GM10266 (cell line): ENCODE results near the gene LY6G6C.

ENCODE experiments used
- DNase-seq: peaks from one replicate; pipeline ENCODE4 v3.0.0; 2012; ENCODE audit errors: extremely low spot score
- TF ChIP-seq, protein P1 (sequence below): IDR thresholded peaks from 2 replicates; pipeline ENCODE4 v1.5.1; 2012; ENCODE audit warnings: mild to moderate bottlenecking, low read depth; ENCODE audit not compliant: control insufficient read depth, insufficient read depth; ENCODE audit errors: missing control alignments

LY6G6C gene

DNA sequence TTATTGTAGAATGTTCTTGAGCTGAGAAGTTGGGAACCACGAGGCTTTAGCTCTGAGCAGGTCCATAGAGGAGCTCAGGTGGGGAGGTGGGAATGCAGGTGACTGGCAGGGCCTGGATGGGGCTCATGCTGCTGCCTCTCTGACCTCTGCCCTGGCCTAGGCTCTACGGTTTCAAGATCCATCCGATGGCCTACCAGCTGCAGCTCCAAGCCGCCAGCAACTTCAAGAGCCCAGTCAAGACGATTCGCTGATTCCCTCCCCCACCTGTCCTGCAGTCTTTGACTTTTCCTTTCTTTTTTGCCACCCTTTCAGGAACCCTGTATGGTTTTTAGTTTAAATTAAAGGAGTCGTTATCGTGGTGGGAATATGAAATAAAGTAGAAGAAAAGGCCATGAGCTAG is 51.9 kb downstream of the LY6G6C start, which contains the start of gene LY6G5B:
Gene LY6G5B (plus strand): TSS at position 301 of the 400 bp plus-strand sequence. CDS start 975 bp downstream, outside the sequence.
- TF ChIP-seq, protein P1, sequence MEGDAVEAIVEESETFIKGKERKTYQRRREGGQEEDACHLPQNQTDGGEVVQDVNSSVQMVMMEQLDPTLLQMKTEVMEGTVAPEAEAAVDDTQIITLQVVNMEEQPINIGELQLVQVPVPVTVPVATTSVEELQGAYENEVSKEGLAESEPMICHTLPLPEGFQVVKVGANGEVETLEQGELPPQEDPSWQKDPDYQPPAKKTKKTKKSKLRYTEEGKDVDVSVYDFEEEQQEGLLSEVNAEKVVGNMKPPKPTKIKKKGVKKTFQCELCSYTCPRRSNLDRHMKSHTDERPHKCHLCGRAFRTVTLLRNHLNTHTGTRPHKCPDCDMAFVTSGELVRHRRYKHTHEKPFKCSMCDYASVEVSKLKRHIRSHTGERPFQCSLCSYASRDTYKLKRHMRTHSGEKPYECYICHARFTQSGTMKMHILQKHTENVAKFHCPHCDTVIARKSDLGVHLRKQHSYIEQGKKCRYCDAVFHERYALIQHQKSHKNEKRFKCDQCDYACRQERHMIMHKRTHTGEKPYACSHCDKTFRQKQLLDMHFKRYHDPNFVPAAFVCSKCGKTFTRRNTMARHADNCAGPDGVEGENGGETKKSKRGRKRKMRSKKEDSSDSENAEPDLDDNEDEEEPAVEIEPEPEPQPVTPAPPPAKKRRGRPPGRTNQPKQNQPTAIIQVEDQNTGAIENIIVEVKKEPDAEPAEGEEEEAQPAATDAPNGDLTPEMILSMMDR: no peak
- DNase-seq: no peak
